MCF 10A (cell line): ENCODE measurements around the gene CACNA1C. TPM values are rescaled to one million over a fixed set of nuclear protein-coding genes. Genes with fewer than 3 reads are reported as not detected.

ENCODE experiments used
- BruUV-seq: library from RNA; stranded (reverse); fragments of 400-500 nt; replicated peaks from 2 replicates; lab custom pipeline; 2021; lab: Mats Ljungman, UMichigan
- CTCF ChIA-PET: fragments of 300-600 bp; sonication (Branson Sonifier 250); formaldehyde crosslinking; extraction: SDS; loops from one replicate; lab custom pipeline; 2021; ENCODE audit warnings: antibody characterized with exemption, inconsistent platforms; lab: Yijun Ruan, JAX
- POLR2A ChIA-PET: fragments of 300-600, 350-650 bp; sonication (Branson Sonifier 250); formaldehyde crosslinking; extraction: SDS; loops from one replicate; lab custom pipeline; 2020; ENCODE audit warnings: antibody characterized with exemption, inconsistent platforms; lab: Yijun Ruan, JAX
- DNase-seq: peaks from one replicate; pipeline ENCODE4 v3.0.0-alpha.2; 2018; ENCODE audit not compliant: unreplicated experiment
- H3K27ac Mint-ChIP-seq: one replicate; pipeline ENCODE4 v1.8.0; 2022; ENCODE audit warnings: mild to moderate bottlenecking, low read depth, mixed read lengths; ENCODE audit not compliant: unreplicated experiment
- H3K27me3 Mint-ChIP-seq: one replicate; pipeline ENCODE4 v1.8.0; 2022; ENCODE audit warnings: mixed read lengths; ENCODE audit not compliant: insufficient read depth, unreplicated experiment
- H3K36me3 Mint-ChIP-seq: one replicate; pipeline ENCODE4 v1.8.0; 2022; ENCODE audit warnings: mild to moderate bottlenecking, moderate library complexity, mixed read lengths; ENCODE audit not compliant: insufficient read depth, unreplicated experiment
- H3K4me1 Mint-ChIP-seq: one replicate; pipeline ENCODE4 v1.8.0; 2022; ENCODE audit warnings: mixed read lengths; ENCODE audit not compliant: insufficient read depth, unreplicated experiment
- H3K4me3 Mint-ChIP-seq: one replicate; pipeline ENCODE4 v1.8.0; 2022; ENCODE audit warnings: mild to moderate bottlenecking, moderate library complexity, mixed read lengths; ENCODE audit not compliant: unreplicated experiment
- H3K9me3 Mint-ChIP-seq: one replicate; pipeline ENCODE4 v1.8.0; 2022; ENCODE audit warnings: mixed read lengths; ENCODE audit not compliant: unreplicated experiment
- CTCF ChIP-seq: fragments of 200-600 bp; IDR thresholded peaks from one replicate; pipeline ENCODE4 v1.8.0; 2022; ENCODE audit warnings: antibody characterized with exemption, mild to moderate bottlenecking; ENCODE audit not compliant: unreplicated experiment
- intact Hi-C: fragments of 100-400 bp; cut with micrococcal nuclease; formaldehyde crosslinking; loops from 2 replicates; pipeline ENCODE4 v1.14.1; 2022
- total RNA-seq: library from RNA; stranded (reverse); gene quantifications from 2 replicates; pipeline ENCODE4 v1.2.3, GENCODE V29; 2022

The CACNA1C gene
- total RNA-seq, 1 experiment from 2014 or later: not detected

- intact Hi-C loops: no loop called here
- ChIA-PET CTCF (no interaction called here), POLR2A (no interaction called here)
- Mint-ChIP-seq H3K4me1 (no peaks in the 10 kb centered on the region), H3K36me3 (no peaks in the 10 kb centered on the region), H3K27me3 (peaks cover 60% of the 10 kb centered on the region), H3K9me3 (no peaks in the 10 kb centered on the region), H3K27ac (no peak overlapping the region), H3K4me3 (no peak overlapping the region)
- TF ChIP-seq CTCF: no peak
- no peak for DNase-seq
- no TSS peak for BruUV-seq
These were observed 358.2 kb downstream of the CACNA1C start for GRCh38 chr12:2411011-2411410.

GRCh38 chr12:2411616-2412304, 359.0 kb downstream of the CACNA1C start:
- no peak for TF ChIP-seq CTCF
- no peak overlapping the region for H3K4me3 Mint-ChIP-seq
- intact Hi-C loops: no loop called here
- H3K27ac Mint-ChIP-seq: no peak overlapping the region
- no peaks in the 10 kb centered on the region for H3K36me3 Mint-ChIP-seq
- no peaks in the 10 kb centered on the region for H3K9me3 Mint-ChIP-seq
- no peaks in the 10 kb centered on the region for H3K4me1 Mint-ChIP-seq
- no TSS peak for BruUV-seq
- no peak for DNase-seq
- POLR2A ChIA-PET: no interaction called here
- CTCF ChIA-PET: no interaction called here
- H3K27me3 Mint-ChIP-seq: peaks cover 60% of the 10 kb centered on the region

- Mint-ChIP-seq H3K36me3 (no peaks in the 10 kb centered on the region), H3K4me1 (no peaks in the 10 kb centered on the region), H3K9me3 (no peaks in the 10 kb centered on the region), H3K27me3 (peaks cover 58% of the 10 kb centered on the region), H3K4me3 (no peak overlapping the region), H3K27ac (no peak overlapping the region)
- no peak for TF ChIP-seq CTCF
- no TSS peak for BruUV-seq
- ChIA-PET CTCF (interaction anchor here (1.5 kb wide), 1 partner anchor 15 kb away, joined by 4 read pairs; no protein-coding TSS in a partner anchor), POLR2A (no interaction called here)
- intact Hi-C loops: no loop called here
- DNase-seq: no peak
These were observed 359.5 kb downstream of the CACNA1C start for GRCh38 chr12:2412305-2412643.

GRCh38 chr12:2413301-2413700, 360.5 kb downstream of the CACNA1C start:
- POLR2A ChIA-PET: no interaction called here
- CTCF ChIA-PET: interaction anchor here (0.5 to 1.5 kb wide), 4 partner anchors 16 to 122 kb away, joined by 3 to 7 read pairs (median 4); no protein-coding TSS in a partner anchor
- H3K27ac Mint-ChIP-seq: no peak overlapping the region
- peaks cover 59% of the 10 kb centered on the region for H3K27me3 Mint-ChIP-seq
- H3K4me1 Mint-ChIP-seq: no peaks in the 10 kb centered on the region
- H3K4me3 Mint-ChIP-seq: no peak overlapping the region
- H3K36me3 Mint-ChIP-seq: no peaks in the 10 kb centered on the region
- BruUV-seq: no TSS peak
- TF ChIP-seq CTCF: no peak
- H3K9me3 Mint-ChIP-seq: no peaks in the 10 kb centered on the region
- intact Hi-C loops: no loop called here
- no peak for DNase-seq
